ENCODE data around the gene EFNB1.

The EFNB1 gene

GRCh38 chrX:68844581-68844980, 15.8 kb downstream of the EFNB1 start:
- no peak for DNase-seq

GRCh38 chrX:68846536-68846935, 17.7 kb downstream of the EFNB1 start:
- no peak for DNase-seq

GRCh38 chrX:68847172-68847571, 18.4 kb downstream of the EFNB1 start:
- no peak for DNase-seq

- DNase-seq = no peak
Measured at GRCh38 chrX:68848189-68848940, 19.5 kb downstream of the EFNB1 start.

GRCh38 chrX:68851082-68851481, 22.3 kb downstream of the EFNB1 start:
- DNase-seq = no peak

- no peak for DNase-seq
Measured at GRCh38 chrX:68852046-68852445, 23.2 kb downstream of the EFNB1 start.

- no peak for DNase-seq
Measured at GRCh38 chrX:68853665-68854251, 24.9 kb downstream of the EFNB1 start.

GRCh38 chrX:68865300-68865699, 36.5 kb downstream of the EFNB1 start:
- DNase-seq = no peak

GRCh38 chrX:68865926-68866325, 37.1 kb downstream of the EFNB1 start:
- no peak for DNase-seq

GRCh38 chrX:68867458-68868112, 38.8 kb downstream of the EFNB1 start:
- no peak for DNase-seq

GRCh38 chrX:68868316-68868715, 39.5 kb downstream of the EFNB1 start:
- DNase-seq = no peak

- no peak for DNase-seq
Measured at GRCh38 chrX:68868902-68869800, 40.3 kb downstream of the EFNB1 start.

- no peak for DNase-seq
Measured at GRCh38 chrX:68870357-68870756, 41.5 kb downstream of the EFNB1 start.

- no peak for DNase-seq
Measured at GRCh38 chrX:68872171-68872570, 43.4 kb downstream of the EFNB1 start.

- no peak for DNase-seq
Measured at GRCh38 chrX:68874076-68874475, 45.3 kb downstream of the EFNB1 start.

GRCh38 chrX:68876731-68877130, 47.9 kb downstream of the EFNB1 start:
- no peak for DNase-seq

- DNase-seq = no peak
Measured at GRCh38 chrX:68877606-68878005, 48.8 kb downstream of the EFNB1 start.

- DNase-seq = no peak
Measured at GRCh38 chrX:68878977-68879645, 50.3 kb downstream of the EFNB1 start.

- DNase-seq = no peak
Measured at GRCh38 chrX:68880846-68881552, 52.2 kb downstream of the EFNB1 start.

- no peak for DNase-seq
Measured at GRCh38 chrX:68881911-68882310, 53.1 kb downstream of the EFNB1 start.

GRCh38 chrX:68883800-68884199, 55.0 kb downstream of the EFNB1 start:
- DNase-seq = no peak

- no peak for DNase-seq
Measured at GRCh38 chrX:68889249-68889648, 60.4 kb downstream of the EFNB1 start.

Data from NCI-H187 treated with DMSO at 0.1 percent for 48 hours (cell line).